ENCODE data around the gene PPM1J. TPM values are rescaled to one million over a fixed set of nuclear protein-coding genes. Genes with fewer than 3 reads are reported as not detected.

PPM1J gene
- polyA plus RNA-seq, 1 of the 3 experiments (the other 2 are of a cell fraction), result 5.3 TPM

- no peaks in the 10 kb centered on the region; a peak in 1 of 4 replicates for H3K4me1 ChIP-seq (ENCODE audit: control insufficient read depth in 1 of 2, insufficient read depth in 2 of 2, low read depth in 1 of 2, low read length in 1 of 2)
- H3K9me2 ChIP-seq, result no peaks in the 10 kb centered on the region
- no peak overlapping the region for H3K27ac ChIP-seq (ENCODE audit: low read depth in 2 of 2, low read length in 1 of 2)
- H3K36me3 ChIP-seq (replicated peaks in 1 of 2; ENCODE audit: control insufficient read depth in 1 of 2, insufficient read depth in 2 of 2, low read length in 1 of 2), result peaks cover 20 to 29% of the 10 kb centered on the region in 2 experiments
- POLR2A ChIA-PET, result interaction anchor here (1.2 kb wide), 1 partner anchor 14 kb away, joined by 3 read pairs; no protein-coding TSS in a partner anchor
- H3K4me3 ChIP-seq (ENCODE audit: low read depth in 2 of 2, low read length in 1 of 2), result no peak overlapping the region
- H3K9me3 ChIP-seq, result no peaks in the 10 kb centered on the region
- H3K79me2 ChIP-seq (ENCODE audit: insufficient read depth), result peaks cover 18% of the 10 kb centered on the region
- H3K9ac ChIP-seq, result no peak overlapping the region
- H2AFZ ChIP-seq (ENCODE audit: low read depth), result no peak overlapping the region
- H3F3A ChIP-seq (replicated peaks; ENCODE audit: insufficient read depth), result no peaks in the 10 kb centered on the region
- DNase-seq, result peak; percentile 2
- no peak for TF ChIP-seq TCF12 (IDR thresholded peaks at IDR 0.05)
- TF ChIP-seq GABPA (IDR thresholded peaks at IDR 0.05; ENCODE audit: low read depth), result no peak
- TF ChIP-seq ELF1 (IDR thresholded peaks at IDR 0.05), result no peak
- no peak overlapping the region for H3K4me2 ChIP-seq
- CTCF ChIA-PET, result interaction anchor here (1.0 to 1.4 kb wide), 3 partner anchors 16 to 36 kb away, joined by 3 read pairs; partner anchors contain the start of gene MOV10
- peaks cover 19% of the 10 kb centered on the region for H4K20me1 ChIP-seq (ENCODE audit: insufficient read depth)
- 99% methylated on average over 7 of the region's 11 CpGs for WGBS (ENCODE audit: low lambda C conversion rate)
- H3K27me3 ChIP-seq (ENCODE audit: insufficient read depth), result no peaks in the 10 kb centered on the region
Observed at GRCh38 chr1:112689842-112690237, 25.3 kb downstream of the PPM1J start.

GRCh38 chr1:112689196-112689841 lies 25.8 kb downstream of the PPM1J start:
- peaks cover 20 to 24% of the 10 kb centered on the region in 2 experiments for H3K36me3 ChIP-seq (replicated peaks in 1 of 2; ENCODE audit: control insufficient read depth in 1 of 2, insufficient read depth in 2 of 2, low read length in 1 of 2)
- POLR2A ChIA-PET, result interaction anchor here (1.2 kb wide), 1 partner anchor 14 kb away, joined by 3 read pairs; no protein-coding TSS in a partner anchor

More at GRCh38 chr1:112689196-112689841, 25.8 kb downstream of the PPM1J start:
- H3K4me2 ChIP-seq, result no peak overlapping the region
- no peaks in the 10 kb centered on the region for H3F3A ChIP-seq (replicated peaks; ENCODE audit: insufficient read depth)
- peak; percentile 11 for DNase-seq
- TF ChIP-seq EZH2phosphoT487 (IDR thresholded peaks at IDR 0.05; ENCODE audit: borderline replicate concordance, low read depth), result no peak
- no peak for TF ChIP-seq SMC3 (IDR thresholded peaks at IDR 0.05; ENCODE audit: low read depth, low read length)
- TF ChIP-seq NFIC (IDR thresholded peaks at IDR 0.05; ENCODE audit: borderline replicate concordance), result no peak
- no peak for TF ChIP-seq POLR2AphosphoS5 (IDR thresholded peaks at IDR 0.05; ENCODE audit: low read depth, low read length)
- no peak for TF ChIP-seq EP300 (IDR thresholded peaks at IDR 0.05; ENCODE audit: borderline replicate concordance in 1 of 2, low read depth in 1 of 2, low read length in 1 of 2)
- TF ChIP-seq NRF1 (IDR thresholded peaks at IDR 0.05; ENCODE audit: low read depth, low read length), result no peak
- TF ChIP-seq MXI1 (IDR thresholded peaks at IDR 0.05; ENCODE audit: low read depth, low read length), result no peak
- no peak for TF ChIP-seq USF1 (IDR thresholded peaks at IDR 0.05; ENCODE audit: borderline replicate concordance, low read depth)
- TF ChIP-seq GATA2 (CRISPR knock-in tag; IDR thresholded peaks at IDR 0.05), result no peak
- TF ChIP-seq REST (IDR thresholded peaks at IDR 0.05; ENCODE audit: low read depth, low read length), result no peak
- no peak for TF ChIP-seq MEF2A (IDR thresholded peaks at IDR 0.05; ENCODE audit: borderline replicate concordance, low read depth)
- TF ChIP-seq FOSL2 (IDR thresholded peaks at IDR 0.05; ENCODE audit: borderline replicate concordance, low read depth), result no peak
- no peak for TF ChIP-seq CHD2 (IDR thresholded peaks at IDR 0.05; ENCODE audit: low read length, partially characterized antibody)
- no peak for TF ChIP-seq ELF1 (IDR thresholded peaks at IDR 0.05)
- H4K20me1 ChIP-seq (ENCODE audit: insufficient read depth), result peaks cover 19% of the 10 kb centered on the region
- CTCF ChIA-PET, result interaction anchor here (1.0 to 1.4 kb wide), 3 partner anchors 15 to 35 kb away, joined by 3 read pairs; partner anchors contain the start of gene MOV10
- WGBS (ENCODE audit: low lambda C conversion rate), result 100% methylated on average over 7 of the region's 9 CpGs
- peaks cover 23% of the 10 kb centered on the region for H3K79me2 ChIP-seq (ENCODE audit: insufficient read depth)
- no peaks in the 10 kb centered on the region for H3K27me3 ChIP-seq (ENCODE audit: insufficient read depth)
- H3K4me3 ChIP-seq (ENCODE audit: low read depth in 2 of 2, low read length in 1 of 2), result no peak overlapping the region
- H3K27ac ChIP-seq (ENCODE audit: low read depth in 2 of 2, low read length in 1 of 2), result no peak overlapping the region
- no peaks in the 10 kb centered on the region for H3K9me2 ChIP-seq
- no peak overlapping the region for H2AFZ ChIP-seq (ENCODE audit: low read depth)
- H3K9me3 ChIP-seq, result no peaks in the 10 kb centered on the region
- H3K4me1 ChIP-seq (ENCODE audit: control insufficient read depth in 1 of 2, insufficient read depth in 2 of 2, low read depth in 1 of 2, low read length in 1 of 2), result no peaks in the 10 kb centered on the region; a peak in 1 of 4 replicates
- no peak overlapping the region for H3K9ac ChIP-seq

Data from SK-N-SH (cell line).